Fibroblast of pulmonary artery (primary cell): ENCODE data around the gene KCNS3.
"Not testable (repeated sequence)": the region's sequence is repeated elsewhere in the genome, so short reads cannot be mapped to it uniquely, and the experiment has no call there.

ENCODE experiments used
- DNase-seq: peaks from one replicate; pipeline ENCODE4 v3.0.0-alpha.2; 2010; ENCODE audit warnings: low read depth
- H3K4me3 ChIP-seq: replicated peaks from 2 replicates; pipeline ENCODE4 v1.5.1; 2011; ENCODE audit warnings: low read depth, mild to moderate bottlenecking, control low read depth, low read length, moderate library complexity
- TF ChIP-seq, protein P1 (sequence below): IDR thresholded peaks from 2 replicates; pipeline ENCODE4 v1.5.1; 2011; ENCODE audit warnings: mild to moderate bottlenecking, control low read depth, low read length, inconsistent platforms; ENCODE audit errors: missing control alignments

The KCNS3 gene

DNA sequence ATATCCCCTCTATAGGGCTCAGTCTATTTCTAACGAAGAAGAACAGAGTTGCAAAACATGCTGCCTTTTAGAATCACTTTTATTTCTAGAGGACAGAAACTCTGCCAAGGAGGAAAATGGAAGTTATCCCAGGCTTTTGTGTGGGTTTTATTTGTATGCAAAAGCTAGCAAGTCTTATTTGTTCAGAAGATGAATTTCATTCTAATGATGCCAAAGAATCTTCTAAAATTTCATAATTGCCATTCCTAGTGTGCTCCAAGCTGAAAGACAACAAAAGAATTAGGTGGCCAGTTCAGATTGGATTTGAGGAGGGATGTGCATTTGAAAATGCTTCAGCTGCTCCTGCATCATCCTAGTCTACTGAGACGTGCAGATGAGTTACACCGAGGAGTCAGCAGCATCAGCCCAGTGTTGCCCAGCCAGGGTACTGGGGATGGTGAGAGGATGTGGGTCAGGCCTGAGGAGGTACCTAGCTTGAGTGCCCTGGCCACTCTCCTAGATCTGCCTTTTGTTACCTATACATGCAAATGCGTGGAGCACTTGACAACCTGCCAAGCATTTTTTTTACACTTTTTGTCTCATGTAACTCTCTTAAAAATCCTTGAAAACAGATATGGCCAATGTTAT lies 80.1 kb downstream of the KCNS3 start:
- TF ChIP-seq, protein P1, sequence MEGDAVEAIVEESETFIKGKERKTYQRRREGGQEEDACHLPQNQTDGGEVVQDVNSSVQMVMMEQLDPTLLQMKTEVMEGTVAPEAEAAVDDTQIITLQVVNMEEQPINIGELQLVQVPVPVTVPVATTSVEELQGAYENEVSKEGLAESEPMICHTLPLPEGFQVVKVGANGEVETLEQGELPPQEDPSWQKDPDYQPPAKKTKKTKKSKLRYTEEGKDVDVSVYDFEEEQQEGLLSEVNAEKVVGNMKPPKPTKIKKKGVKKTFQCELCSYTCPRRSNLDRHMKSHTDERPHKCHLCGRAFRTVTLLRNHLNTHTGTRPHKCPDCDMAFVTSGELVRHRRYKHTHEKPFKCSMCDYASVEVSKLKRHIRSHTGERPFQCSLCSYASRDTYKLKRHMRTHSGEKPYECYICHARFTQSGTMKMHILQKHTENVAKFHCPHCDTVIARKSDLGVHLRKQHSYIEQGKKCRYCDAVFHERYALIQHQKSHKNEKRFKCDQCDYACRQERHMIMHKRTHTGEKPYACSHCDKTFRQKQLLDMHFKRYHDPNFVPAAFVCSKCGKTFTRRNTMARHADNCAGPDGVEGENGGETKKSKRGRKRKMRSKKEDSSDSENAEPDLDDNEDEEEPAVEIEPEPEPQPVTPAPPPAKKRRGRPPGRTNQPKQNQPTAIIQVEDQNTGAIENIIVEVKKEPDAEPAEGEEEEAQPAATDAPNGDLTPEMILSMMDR: no peak
- DNase-seq: no peak

DNA sequence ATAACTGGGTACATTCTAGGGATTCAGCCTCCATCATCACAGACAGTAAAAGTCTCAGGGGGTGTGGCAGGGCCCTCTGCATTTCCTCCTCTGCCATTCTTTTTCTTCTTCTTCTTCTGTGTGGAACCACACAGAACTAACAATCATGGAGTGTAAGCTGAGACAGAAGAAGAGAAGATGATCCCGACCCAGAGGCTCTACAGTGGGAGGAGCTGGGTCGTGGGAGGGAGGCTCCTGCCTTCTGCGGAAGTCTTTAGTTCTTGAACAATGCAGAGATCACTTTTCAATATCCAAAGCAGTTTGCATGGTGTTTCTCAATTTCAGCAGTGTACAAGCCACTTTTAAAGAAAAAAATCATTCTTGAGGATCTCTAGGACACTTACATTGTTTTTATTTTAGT lies 80.9 kb downstream of the KCNS3 start:
- H3K4me3 ChIP-seq: no peak overlapping the region
- TF ChIP-seq, protein P1: no peak
- no peak for DNase-seq

More for the DNA sequence above, 80.1 kb downstream of the KCNS3 start:
- H3K4me3 ChIP-seq: no peak overlapping the region

DNA sequence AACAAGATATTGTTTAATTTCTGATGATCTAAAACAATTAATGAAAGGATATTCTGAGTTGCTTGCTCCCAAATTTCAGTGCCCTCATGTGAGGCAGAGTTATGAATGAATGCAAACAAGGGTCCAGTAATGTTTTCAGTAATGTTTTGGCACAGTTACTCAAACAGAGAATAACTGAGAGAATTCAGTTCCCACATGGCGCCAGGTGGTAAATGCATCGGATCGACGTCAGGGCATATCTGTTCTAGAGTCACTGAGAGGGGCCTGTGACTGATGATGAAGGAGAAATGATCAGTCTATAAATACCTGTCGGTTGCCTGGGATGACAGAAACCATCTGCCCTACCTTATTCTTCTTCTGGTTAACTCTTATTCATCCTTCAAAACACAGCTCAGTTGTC lies 81.4 kb downstream of the KCNS3 start:
- H3K4me3 ChIP-seq: no peak overlapping the region
- TF ChIP-seq, protein P1: no peak
- DNase-seq: no peak

DNA sequence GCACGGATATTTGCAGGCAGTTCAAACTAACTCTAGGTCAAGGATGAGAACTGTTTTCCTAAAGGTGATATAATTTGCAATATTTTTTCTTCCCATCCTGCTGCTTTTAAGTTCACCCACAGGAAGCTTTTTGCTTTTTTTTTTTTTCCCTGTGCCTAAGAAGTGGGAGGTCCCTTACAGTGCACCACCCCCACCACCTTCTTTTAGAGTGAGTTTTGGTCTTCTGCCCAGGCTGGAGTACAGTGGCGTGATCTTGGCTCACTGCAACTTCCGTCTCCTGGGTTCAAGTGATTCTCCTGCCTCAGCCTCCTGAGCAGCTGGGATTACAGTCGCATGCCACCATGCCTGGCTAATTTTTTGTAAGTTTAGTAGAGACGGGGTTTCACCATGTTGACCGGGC lies 82.5 kb downstream of the KCNS3 start:
- TF ChIP-seq, protein P1: no peak
- H3K4me3 ChIP-seq: no peak overlapping the region
- DNase-seq: no peak

DNA sequence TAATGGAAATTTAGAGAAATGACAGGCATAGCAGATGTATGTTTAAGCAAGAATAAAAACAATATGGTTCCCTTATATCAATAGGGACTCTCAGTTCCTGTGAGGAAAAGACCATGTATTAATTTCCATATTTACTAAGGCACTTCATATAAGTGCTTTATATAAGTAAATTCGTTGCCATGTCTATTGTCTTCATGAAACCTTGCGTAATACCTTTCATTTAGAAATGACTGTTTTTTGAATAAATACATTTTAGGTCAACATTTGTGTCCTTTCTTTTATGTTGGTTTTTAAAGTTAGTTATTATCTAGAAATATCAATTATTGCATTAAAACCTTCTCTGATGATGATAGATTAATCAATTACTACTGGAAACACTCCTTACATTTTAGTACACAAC lies 83.3 kb downstream of the KCNS3 start:
- H3K4me3 ChIP-seq: no peak overlapping the region
- DNase-seq: no peak
- TF ChIP-seq, protein P1: no peak

DNA sequence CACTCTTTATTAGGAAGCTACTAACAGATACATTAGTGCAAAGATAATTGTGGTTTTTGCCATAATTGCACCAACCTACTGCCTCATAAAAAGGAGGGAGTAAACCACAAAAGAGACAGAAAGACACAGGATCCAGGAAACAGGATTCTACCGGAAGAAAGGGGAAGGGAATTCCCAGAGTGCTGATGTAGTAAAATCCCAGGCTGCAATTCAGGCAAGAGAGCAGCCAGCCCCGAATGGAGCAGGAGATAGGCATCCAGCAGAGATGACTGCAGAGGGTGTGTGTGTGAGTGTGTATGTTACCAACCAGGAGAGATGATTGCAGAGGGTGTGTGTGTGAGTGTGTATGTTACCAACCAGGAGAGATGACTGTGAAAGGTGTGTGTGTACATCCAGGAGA lies 84.4 kb downstream of the KCNS3 start:
- DNase-seq: no peak
- H3K4me3 ChIP-seq: no peak overlapping the region
- TF ChIP-seq, protein P1: no peak

DNA sequence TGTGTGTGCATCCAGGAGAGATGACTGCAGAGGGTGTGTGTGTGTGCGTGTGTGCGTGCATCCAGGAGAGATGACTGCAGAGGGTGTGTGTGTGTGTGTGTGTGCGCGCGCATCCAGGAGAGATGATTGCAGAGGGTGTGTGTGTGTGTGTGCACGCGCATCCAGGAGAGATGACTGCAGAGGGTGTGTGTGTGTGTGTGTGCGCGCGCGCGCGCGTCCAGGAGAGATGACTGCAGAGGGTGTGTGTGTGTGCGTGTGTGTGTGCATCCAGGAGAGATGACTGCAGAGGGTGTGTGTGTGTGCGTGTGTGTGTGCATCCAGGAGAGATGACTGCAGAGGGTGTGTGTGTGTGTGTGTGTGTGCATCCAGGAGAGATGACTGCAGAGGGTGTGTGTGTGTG lies 85.1 kb downstream of the KCNS3 start:
- not testable (repeated sequence) for H3K4me3 ChIP-seq, DNase-seq
